AG04449 (cell line): Measurements from ENCODE around the gene SERPINB5.

Experiments used
- CTCF ChIA-PET: fragments of 350-600 bp; formaldehyde crosslinking; extraction: SDS; loops from one replicate; lab custom pipeline; 2021; ENCODE audit warnings: antibody characterized with exemption; lab: Yijun Ruan, JAX
- POLR2A ChIA-PET: fragments of 400-600, 350-600 bp; formaldehyde crosslinking; extraction: SDS; loops from one replicate; lab custom pipeline; 2020; ENCODE audit warnings: antibody characterized with exemption, inconsistent platforms; lab: Yijun Ruan, JAX
- DNase-seq: peaks from one replicate; pipeline ENCODE4 v3.0.0-alpha.2; 2010; ENCODE audit warnings: low read depth, low spot score
- H3K4me3 ChIP-seq: 2 replicates; pipeline ENCODE4 v1.5.1; 2011; ENCODE audit warnings: low read depth, mild to moderate bottlenecking, control low read depth, low read length
- TF ChIP-seq, protein P1 (sequence below): IDR thresholded peaks from one replicate; pipeline ENCODE4 v1.5.1; 2011; ENCODE audit warnings: mild to moderate bottlenecking, moderate library complexity, low read length, control low read depth, inconsistent platforms; ENCODE audit not compliant: insufficient read depth; ENCODE audit errors: missing control alignments

Gene SERPINB5

DNA sequence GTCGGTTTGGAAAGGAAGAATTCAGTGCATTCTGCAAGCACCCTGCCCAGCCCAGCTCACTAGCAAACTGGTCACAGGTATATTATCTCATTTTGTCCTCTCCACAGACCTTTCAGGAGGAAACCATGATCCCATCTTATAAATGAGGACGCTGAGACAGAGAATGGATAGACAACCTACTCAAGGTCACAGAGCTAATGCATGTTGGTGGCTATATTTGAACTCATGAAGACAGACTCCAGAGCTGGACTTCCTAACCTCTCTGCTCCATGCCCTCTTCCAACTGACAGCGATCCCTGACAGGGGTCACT, 29.5 kb downstream of the SERPINB5 start:
- ChIA-PET POLR2A (no interaction called here), CTCF (interaction anchor here (0.7 to 18.9 kb wide), 27 partner anchors 8 to 493 kb away, joined by 3 to 724 read pairs (median 4); partner anchors contain the start of gene SERPINB13)
- H3K4me3 ChIP-seq = no peak overlapping the region
- TF ChIP-seq, protein P1, sequence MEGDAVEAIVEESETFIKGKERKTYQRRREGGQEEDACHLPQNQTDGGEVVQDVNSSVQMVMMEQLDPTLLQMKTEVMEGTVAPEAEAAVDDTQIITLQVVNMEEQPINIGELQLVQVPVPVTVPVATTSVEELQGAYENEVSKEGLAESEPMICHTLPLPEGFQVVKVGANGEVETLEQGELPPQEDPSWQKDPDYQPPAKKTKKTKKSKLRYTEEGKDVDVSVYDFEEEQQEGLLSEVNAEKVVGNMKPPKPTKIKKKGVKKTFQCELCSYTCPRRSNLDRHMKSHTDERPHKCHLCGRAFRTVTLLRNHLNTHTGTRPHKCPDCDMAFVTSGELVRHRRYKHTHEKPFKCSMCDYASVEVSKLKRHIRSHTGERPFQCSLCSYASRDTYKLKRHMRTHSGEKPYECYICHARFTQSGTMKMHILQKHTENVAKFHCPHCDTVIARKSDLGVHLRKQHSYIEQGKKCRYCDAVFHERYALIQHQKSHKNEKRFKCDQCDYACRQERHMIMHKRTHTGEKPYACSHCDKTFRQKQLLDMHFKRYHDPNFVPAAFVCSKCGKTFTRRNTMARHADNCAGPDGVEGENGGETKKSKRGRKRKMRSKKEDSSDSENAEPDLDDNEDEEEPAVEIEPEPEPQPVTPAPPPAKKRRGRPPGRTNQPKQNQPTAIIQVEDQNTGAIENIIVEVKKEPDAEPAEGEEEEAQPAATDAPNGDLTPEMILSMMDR = no peak
- DNase-seq = no peak

DNA sequence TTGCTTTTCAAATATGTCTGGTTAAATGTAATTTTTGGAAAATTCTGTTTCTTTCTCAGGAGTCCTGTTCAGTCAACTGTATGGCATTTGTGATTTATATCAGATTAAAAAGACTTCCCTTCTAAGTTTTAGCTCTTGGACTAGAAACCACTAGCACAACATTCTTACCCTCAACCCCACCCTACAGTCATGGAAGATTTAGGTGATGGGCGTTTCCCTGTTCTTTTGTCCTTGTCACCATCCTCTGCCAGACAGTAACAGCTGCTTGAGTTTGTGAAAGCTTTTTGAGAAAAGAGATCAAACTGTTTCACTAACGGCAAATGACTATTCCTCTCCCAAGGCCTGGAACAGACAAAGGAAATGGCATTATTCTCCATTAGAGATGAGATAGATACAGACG, 31.8 kb downstream of the SERPINB5 start:
- no peak for DNase-seq
- CTCF ChIA-PET = interaction anchor here (1.0 to 18.9 kb wide), 16 partner anchors 5 to 492 kb away, joined by 3 to 724 read pairs (median 8); partner anchors contain the start of gene SERPINB13
- TF ChIP-seq, protein P1 = no peak
- POLR2A ChIA-PET = no interaction called here
- H3K4me3 ChIP-seq = no peak overlapping the region

DNA sequence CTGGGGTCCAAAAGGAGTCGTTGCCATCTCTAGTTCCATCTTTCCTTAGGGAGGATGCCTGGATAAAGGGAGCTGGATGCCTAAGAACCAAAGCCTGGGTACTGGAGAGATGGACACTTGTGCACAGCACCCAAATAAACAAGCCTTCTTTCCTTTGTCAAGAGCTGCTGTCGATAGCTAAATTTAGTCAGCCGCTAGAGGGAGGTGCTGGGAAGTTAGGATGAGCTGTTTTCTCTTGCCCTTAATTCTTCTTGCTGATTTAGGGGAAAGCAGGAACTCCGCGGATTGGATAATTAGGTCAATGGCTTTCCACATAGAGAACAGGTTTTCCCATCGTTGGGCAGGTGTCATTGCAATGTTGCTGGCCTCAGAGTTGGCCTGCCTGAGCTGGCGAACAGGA, 34.5 kb downstream of the SERPINB5 start:
- CTCF ChIA-PET = interaction anchor here (0.6 to 18.9 kb wide), 52 partner anchors 3 to 498 kb away, joined by 3 to 724 read pairs (median 4); partner anchors contain the start of genes SERPINB12, SERPINB13 and SERPINB5
- no peak overlapping the region for H3K4me3 ChIP-seq
- TF ChIP-seq, protein P1 = peak; percentile 73
- POLR2A ChIA-PET = no interaction called here
- DNase-seq = no peak

DNA sequence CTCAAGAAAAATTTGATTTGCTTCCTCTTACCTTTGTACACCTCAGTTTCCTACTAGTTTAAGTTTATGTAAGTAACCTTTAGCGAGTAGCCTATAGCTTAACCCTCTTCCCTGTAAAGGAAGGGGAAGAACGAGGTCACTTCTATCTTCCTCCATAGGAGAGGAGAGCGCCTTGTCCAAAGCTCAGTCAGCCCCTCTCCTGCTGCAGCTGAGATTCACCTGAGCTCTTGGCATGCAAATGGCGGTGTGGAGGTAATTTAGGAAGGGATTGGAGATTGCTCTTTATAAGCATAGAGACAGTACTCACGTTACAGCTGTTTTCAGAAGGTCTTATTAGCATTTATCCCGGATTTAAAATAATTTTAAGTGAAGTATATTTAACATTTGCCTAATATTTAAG, 37.6 kb downstream of the SERPINB5 start:
- DNase-seq = no peak
- ChIA-PET POLR2A (no interaction called here), CTCF (interaction anchor here (0.6 to 18.1 kb wide), 9 partner anchors 11 to 329 kb away, joined by 3 to 724 read pairs (median 62); partner anchors contain the start of gene SERPINB13)
- TF ChIP-seq, protein P1 = no peak
- no peak overlapping the region for H3K4me3 ChIP-seq

DNA sequence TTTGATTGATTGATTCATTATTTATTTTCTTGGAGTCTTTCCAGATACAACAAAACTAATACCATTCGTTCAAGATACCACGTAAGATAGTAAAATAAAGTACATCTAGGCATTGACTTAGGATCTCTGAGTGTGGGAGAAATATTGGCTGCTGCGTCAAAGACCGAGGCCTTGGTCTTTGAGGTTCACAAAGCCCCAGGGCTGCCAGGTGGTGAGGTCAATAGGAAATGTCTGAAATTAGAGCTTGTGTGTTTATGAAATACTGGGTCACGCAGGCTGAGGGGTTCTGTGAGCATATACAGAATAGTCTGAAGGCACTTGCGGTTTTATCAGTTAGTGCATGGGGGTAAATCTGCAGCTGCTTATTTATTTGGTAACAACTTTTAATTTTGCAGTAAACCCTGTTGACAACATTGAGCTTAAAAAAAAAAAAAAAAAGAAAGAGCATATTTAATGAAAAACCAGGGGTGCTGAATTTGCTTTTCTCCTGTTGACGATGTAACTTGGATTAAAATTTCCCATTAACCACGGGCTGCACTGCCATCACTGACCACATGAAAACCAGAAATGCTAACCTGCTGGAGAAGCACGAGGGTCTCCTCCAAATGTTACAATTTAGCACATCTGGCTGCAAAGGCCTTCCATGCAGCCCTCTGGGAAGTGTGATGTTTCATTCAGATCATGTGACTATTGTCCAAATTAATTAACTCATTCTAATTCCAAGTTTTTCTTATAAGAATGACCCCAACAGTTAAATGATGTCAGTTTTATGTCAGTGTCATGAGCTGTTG, 38.3 kb downstream of the SERPINB5 start:
- ChIA-PET POLR2A (no interaction called here), CTCF (interaction anchor here (0.6 to 18.1 kb wide), 9 partner anchors 12 to 421 kb away, joined by 3 to 724 read pairs (median 63); partner anchors contain the start of gene SERPINB13)
- DNase-seq = no peak
- no peak overlapping the region for H3K4me3 ChIP-seq
- TF ChIP-seq, protein P1 = no peak

DNA sequence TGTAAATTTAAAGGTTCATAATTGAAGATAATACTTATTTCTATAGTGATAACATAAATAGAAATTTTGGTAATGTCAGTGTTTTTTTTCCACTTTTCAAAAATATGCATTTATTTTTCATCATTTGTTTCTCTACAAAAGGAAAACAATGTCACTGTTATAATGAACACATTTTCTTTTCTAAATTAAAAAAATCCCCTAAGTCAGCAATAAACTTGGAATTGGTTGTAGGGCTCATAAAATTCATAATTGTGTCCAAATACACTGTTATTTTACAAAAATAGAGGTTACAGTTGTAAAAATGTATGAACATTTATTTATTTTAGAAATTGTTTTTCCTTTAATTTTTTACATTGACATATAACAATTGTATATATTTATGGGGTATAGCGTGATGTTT, 39.0 kb downstream of the SERPINB5 start:
- H3K4me3 ChIP-seq = no peak overlapping the region
- ChIA-PET POLR2A (no interaction called here), CTCF (interaction anchor here (0.6 to 18.1 kb wide), 9 partner anchors 12 to 420 kb away, joined by 3 to 724 read pairs (median 63); partner anchors contain the start of gene SERPINB13)
- no peak for DNase-seq
- TF ChIP-seq, protein P1 = no peak
